Measurements from ENCODE around the gene RASGEF1B. TPM values are rescaled to one million over a fixed set of nuclear protein-coding genes. Genes with fewer than 3 reads are reported as not detected.

RASGEF1B gene
- total RNA-seq, 2 experiments from 2014 or later: 5.7 to 12.6 TPM

- peaks cover 18% of the 10 kb centered on the region for H3K4me1 ChIP-seq (ENCODE audit: insufficient read depth, low read length, poor library complexity, severe bottlenecking)
- DNase-seq (ENCODE audit: low spot score): peak; percentile 13
- H3K79me2 ChIP-seq (ENCODE audit: insufficient read depth, low read depth, low read length): no peaks in the 10 kb centered on the region
- POLR2A ChIA-PET: interaction anchor here (0.7 to 1.9 kb wide), 10 partner anchors 8 to 262 kb away, joined by 3 to 8 read pairs (median 4); no protein-coding TSS in a partner anchor
- intact Hi-C loops (cut with micrococcal nuclease; ENCODE audit: unreplicated experiment): no loop called here
- CTCF ChIA-PET (ENCODE audit: unreplicated experiment): no interaction called here
- H2AFZ ChIP-seq (ENCODE audit: low read length): peak overlapping the region; percentile 52
- no peaks in the 10 kb centered on the region for H3K9me3 ChIP-seq (ENCODE audit: low read length)
- no peaks in the 10 kb centered on the region for H3K9me2 ChIP-seq (ENCODE audit: insufficient read depth, low read length)
- no peak overlapping the region for H3K27ac ChIP-seq (ENCODE audit: low read depth, low read length, poor library complexity, severe bottlenecking)
- TF ChIP-seq EZH2phosphoT487 (IDR thresholded peaks at IDR 0.05; ENCODE audit: borderline replicate concordance, low read depth, low read length): no peak
- no peak for TF ChIP-seq CTCF (conservative IDR thresholded peaks at IDR 0.05; ENCODE audit: low read length)
- no TSS peak for BruUV-seq (replicated peaks)
- peak overlapping the region; percentile 14; the same call in 1 of the 2 replicates for H3K4me2 ChIP-seq (ENCODE audit: low read length)
- H3K4me3 ChIP-seq (ENCODE audit: low read depth, low read length, poor library complexity, severe bottlenecking): no peak overlapping the region
- H4K20me1 ChIP-seq (ENCODE audit: insufficient read depth, low read length): no peaks in the 10 kb centered on the region
- H3K36me3 ChIP-seq (ENCODE audit: insufficient read depth, low read length): no peaks in the 10 kb centered on the region
Observed at GRCh38 chr4:81512757-81513501, 41.2 kb upstream of the RASGEF1B start.

- Histone ChIP-seq H3K9me3 (ENCODE audit: low read length) (no peaks in the 10 kb centered on the region), H3K4me1 (ENCODE audit: insufficient read depth, low read length, poor library complexity, severe bottlenecking) (peaks cover 18% of the 10 kb centered on the region), H4K20me1 (ENCODE audit: insufficient read depth, low read length) (no peaks in the 10 kb centered on the region), H3K4me3 (ENCODE audit: low read depth, low read length, poor library complexity, severe bottlenecking) (no peak overlapping the region), H3K9me2 (ENCODE audit: insufficient read depth, low read length) (no peaks in the 10 kb centered on the region), H3K27ac (ENCODE audit: low read depth, low read length, poor library complexity, severe bottlenecking) (no peak overlapping the region), H2AFZ (ENCODE audit: low read length) (peak overlapping the region; percentile 52), H3K79me2 (ENCODE audit: insufficient read depth, low read depth, low read length) (no peaks in the 10 kb centered on the region), H3K4me2 (ENCODE audit: low read length) (no peak overlapping the region), H3K36me3 (ENCODE audit: insufficient read depth, low read length) (no peaks in the 10 kb centered on the region)
- no TSS peak for BruUV-seq (replicated peaks)
- no peak for DNase-seq (ENCODE audit: low spot score)
- ChIA-PET CTCF (ENCODE audit: unreplicated experiment) (no interaction called here), POLR2A (interaction anchor here (0.7 to 1.9 kb wide), 7 partner anchors 8 to 263 kb away, joined by 3 to 5 read pairs (median 3); no protein-coding TSS in a partner anchor)
- intact Hi-C loops (cut with micrococcal nuclease; ENCODE audit: unreplicated experiment): no loop called here
- no peak for TF ChIP-seq EZH2phosphoT487 (IDR thresholded peaks at IDR 0.05; ENCODE audit: borderline replicate concordance, low read depth, low read length)
- no peak for TF ChIP-seq CTCF (conservative IDR thresholded peaks at IDR 0.05; ENCODE audit: low read length)
Observed at GRCh38 chr4:81512001-81512756, 40.5 kb upstream of the RASGEF1B start.

Measured in OCI-LY7 (cell line).